Cardiac fibroblast (primary cell): Measurements from ENCODE around the gene GCN1.
"Not testable (repeated sequence)": the region's sequence is repeated elsewhere in the genome, so short reads cannot be mapped to it uniquely, and the experiment has no call there.

ENCODE experiments used
- DNase-seq, 2 donors: peaks; one replicate each; pipeline versions ENCODE4 v3.0.0 to v3.0.0-alpha.2; 2010; ENCODE audit warnings: low read depth in 2 of 2
- H3K4me3 ChIP-seq, 2 donors: replicated peaks in 1 of 2; 1 replicate in 1 of 2; 2 replicates in 1 of 2; pipeline ENCODE4 v1.5.1; 2011; ENCODE audit warnings: low read depth in 2 of 2, low read length in 2 of 2, mild to moderate bottlenecking in 2 of 2, moderate library complexity in 1 of 2
- CTCF ChIP-seq: IDR thresholded peaks from one replicate; pipeline ENCODE4 v1.5.1; 2011; ENCODE audit warnings: low read depth, mild to moderate bottlenecking, low read length, inconsistent platforms

GCN1 gene

GRCh38 chr12:120239776-120240494 is 45.4 kb upstream of the GCN1 start:
- DNase-seq = no peak
- TF ChIP-seq CTCF = no peak
- no peak overlapping the region for H3K4me3 ChIP-seq

GRCh38 chr12:120238839-120239445 is 44.4 kb upstream of the GCN1 start:
- no peak overlapping the region for H3K4me3 ChIP-seq
- no peak for TF ChIP-seq CTCF

DNA sequence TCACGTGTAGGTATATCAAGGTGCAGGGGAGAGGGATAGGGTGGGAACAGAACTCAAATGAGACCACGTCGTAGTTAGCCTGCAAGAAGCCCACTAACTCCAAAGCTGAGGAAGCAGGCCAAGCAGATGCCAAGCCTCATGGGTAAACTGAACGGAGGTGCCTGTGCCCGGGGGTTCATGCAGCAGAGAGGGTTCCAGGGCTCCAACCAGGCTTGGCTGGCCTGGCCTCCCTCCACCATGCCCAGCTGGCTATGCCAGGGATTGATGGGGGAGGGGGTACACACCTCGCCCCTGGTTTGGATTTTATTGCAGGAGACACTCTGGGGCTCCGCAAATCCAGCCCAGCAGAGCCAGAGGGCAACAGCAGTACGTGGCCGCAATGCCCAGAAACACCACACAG is 43.7 kb upstream of the GCN1 start:
- H3K4me3 ChIP-seq = no peak overlapping the region
- TF ChIP-seq CTCF = no peak

More at GRCh38 chr12:120238839-120239445, 44.4 kb upstream of the GCN1 start:
- DNase-seq = no peak

GRCh38 chr12:120237360-120238171 is 43.1 kb upstream of the GCN1 start:
- DNase-seq = peak; percentile 86 to 90
- peak overlapping the region in 1 of 2 donors; percentile 11 for H3K4me3 ChIP-seq
- TF ChIP-seq CTCF = no peak

More for the DNA sequence above, 43.7 kb upstream of the GCN1 start:
- no peak for DNase-seq

GRCh38 chr12:120236809-120237208 is 42.3 kb upstream of the GCN1 start:
- not testable (repeated sequence) for DNase-seq, H3K4me3 ChIP-seq

GRCh38 chr12:120235369-120236323 is 41.1 kb upstream of the GCN1 start:
- TF ChIP-seq CTCF = peak; percentile 40
- DNase-seq = peak in 1 of 2 donors; percentile 60
- H3K4me3 ChIP-seq = peak overlapping the region in 1 of 2 donors; percentile 14
